Caco-2 (cell line): ENCODE results near the gene CLEC4M. TPM values are rescaled to one million over a fixed set of nuclear protein-coding genes. Genes with fewer than 3 reads are reported as not detected.

Experiments
- BruUV-seq: library from RNA; stranded (reverse); fragments of 400-500 nt; replicated peaks from 2 replicates; lab custom pipeline; 2021; lab: Mats Ljungman, UMichigan
- CTCF ChIA-PET: fragments of 300-600 bp; sonication (Branson Sonifier 250); formaldehyde crosslinking; loops from one replicate; lab custom pipeline; 2022; ENCODE audit warnings: antibody characterized with exemption; lab: Charles Lee
- POLR2A ChIA-PET: fragments of 300-600 bp; sonication (Branson Sonifier 250); formaldehyde crosslinking; loops from one replicate; lab custom pipeline; 2022; ENCODE audit warnings: antibody characterized with exemption; lab: Charles Lee
- DNase-seq, 2 experiments: peaks; one replicate each; pipeline versions ENCODE4 v3.0.0 to v3.0.0-alpha.2; 2020 to 2022
- H3K27me3 ChIP-seq: replicated peaks from 2 replicates; pipeline ENCODE4 v1.6.0; 2011; ENCODE audit warnings: low read length; ENCODE audit not compliant: control insufficient read depth, insufficient read depth
- H3K36me3 ChIP-seq: 2 replicates; pipeline ENCODE4 v1.5.1; 2011; ENCODE audit warnings: low read length; ENCODE audit not compliant: control insufficient read depth, insufficient read depth
- H3K4me1 ChIP-seq: fragments of 250-450 bp; sonication (Bioruptor Pico); 2 replicates; pipeline ENCODE4 v1.5.1; 2020; ENCODE audit warnings: mild to moderate bottlenecking
- H3K4me3 ChIP-seq: 2 replicates; pipeline ENCODE4 v1.5.1; 2011; ENCODE audit warnings: low read depth, mild to moderate bottlenecking, control low read depth, low read length
- H3K9me3 ChIP-seq: fragments of 250-450 bp; sonication (Bioruptor Pico); 2 replicates; pipeline ENCODE4 v1.5.1; 2020; ENCODE audit warnings: mild to moderate bottlenecking, moderate library complexity
- H3K27ac Mint-ChIP-seq: one replicate; pipeline ENCODE4 v1.8.0; 2022; ENCODE audit warnings: mixed read lengths; ENCODE audit not compliant: unreplicated experiment
- H3K27me3 Mint-ChIP-seq: one replicate; pipeline ENCODE4 v1.8.0; 2022; ENCODE audit warnings: mixed read lengths; ENCODE audit not compliant: insufficient read depth, unreplicated experiment
- H3K36me3 Mint-ChIP-seq: one replicate; pipeline ENCODE4 v1.8.0; 2022; ENCODE audit warnings: mild to moderate bottlenecking, mixed read lengths; ENCODE audit not compliant: insufficient read depth, unreplicated experiment
- H3K4me1 Mint-ChIP-seq: one replicate; pipeline ENCODE4 v1.8.0; 2022; ENCODE audit warnings: low read depth, mixed read lengths; ENCODE audit not compliant: unreplicated experiment
- H3K4me3 Mint-ChIP-seq: one replicate; pipeline ENCODE4 v1.8.0; 2022; ENCODE audit warnings: mild to moderate bottlenecking, moderate library complexity, mixed read lengths; ENCODE audit not compliant: unreplicated experiment
- H3K9me3 Mint-ChIP-seq: one replicate; pipeline ENCODE4 v1.8.0; 2022; ENCODE audit warnings: mixed read lengths; ENCODE audit not compliant: unreplicated experiment
- CTCF ChIP-seq, 2 experiments: fragments of 200-600 bp in 1 of 2; IDR thresholded peaks; 1 replicate in 1 of 2; 2 replicates in 1 of 2; pipeline versions ENCODE4 v1.5.1 to v1.8.0; 2011 to 2022; ENCODE audit warnings: antibody characterized with exemption in 1 of 2, control low read depth in 1 of 2, inconsistent platforms in 1 of 2, low read depth in 1 of 2, low read length in 1 of 2, mild to moderate bottlenecking in 1 of 2, moderate library complexity in 1 of 2; ENCODE audit not compliant: insufficient read depth in 1 of 2, severe bottlenecking in 1 of 2, unreplicated experiment in 1 of 2
- intact Hi-C: fragments of 100-400 bp; cut with micrococcal nuclease; formaldehyde crosslinking; loops from one replicate; pipeline ENCODE4 v1.10.0; 2022; ENCODE audit not compliant: unreplicated experiment
- total RNA-seq: library from RNA; stranded (reverse); gene quantifications from 2 replicates; pipeline ENCODE4 v1.2.3, GENCODE V29; 2022

Gene CLEC4M
- total RNA-seq, 1 experiment from 2014 or later: not detected

GRCh38 chr19:7739211-7739755, 23.8 kb upstream of the CLEC4M start:
- CTCF ChIA-PET: no interaction called here
- no peaks in the 10 kb centered on the region for H3K27me3 ChIP-seq
- no peak overlapping the region for H3K4me3 ChIP-seq
- Mint-ChIP-seq H3K4me1 (peaks cover 3% of the 10 kb centered on the region), H3K27me3 (peaks cover 18% of the 10 kb centered on the region), H3K4me3 (no peak overlapping the region), H3K36me3 (no peaks in the 10 kb centered on the region), H3K9me3 (peaks cover 10% of the 10 kb centered on the region), H3K27ac (no peak overlapping the region)
- BruUV-seq: no TSS peak
- no peaks in the 10 kb centered on the region for H3K4me1 ChIP-seq
- POLR2A ChIA-PET: no interaction called here
- H3K36me3 ChIP-seq: no peaks in the 10 kb centered on the region
- intact Hi-C loops: no loop called here
- no peak for TF ChIP-seq CTCF (IDR thresholded peaks at IDR 0.05; ENCODE audit: insufficient read depth in 1 of 2, low read depth in 1 of 2, low read length in 1 of 2, severe bottlenecking in 1 of 2, unreplicated experiment in 1 of 2)
- DNase-seq: no peak
- H3K9me3 ChIP-seq: no peaks in the 10 kb centered on the region

DNA sequence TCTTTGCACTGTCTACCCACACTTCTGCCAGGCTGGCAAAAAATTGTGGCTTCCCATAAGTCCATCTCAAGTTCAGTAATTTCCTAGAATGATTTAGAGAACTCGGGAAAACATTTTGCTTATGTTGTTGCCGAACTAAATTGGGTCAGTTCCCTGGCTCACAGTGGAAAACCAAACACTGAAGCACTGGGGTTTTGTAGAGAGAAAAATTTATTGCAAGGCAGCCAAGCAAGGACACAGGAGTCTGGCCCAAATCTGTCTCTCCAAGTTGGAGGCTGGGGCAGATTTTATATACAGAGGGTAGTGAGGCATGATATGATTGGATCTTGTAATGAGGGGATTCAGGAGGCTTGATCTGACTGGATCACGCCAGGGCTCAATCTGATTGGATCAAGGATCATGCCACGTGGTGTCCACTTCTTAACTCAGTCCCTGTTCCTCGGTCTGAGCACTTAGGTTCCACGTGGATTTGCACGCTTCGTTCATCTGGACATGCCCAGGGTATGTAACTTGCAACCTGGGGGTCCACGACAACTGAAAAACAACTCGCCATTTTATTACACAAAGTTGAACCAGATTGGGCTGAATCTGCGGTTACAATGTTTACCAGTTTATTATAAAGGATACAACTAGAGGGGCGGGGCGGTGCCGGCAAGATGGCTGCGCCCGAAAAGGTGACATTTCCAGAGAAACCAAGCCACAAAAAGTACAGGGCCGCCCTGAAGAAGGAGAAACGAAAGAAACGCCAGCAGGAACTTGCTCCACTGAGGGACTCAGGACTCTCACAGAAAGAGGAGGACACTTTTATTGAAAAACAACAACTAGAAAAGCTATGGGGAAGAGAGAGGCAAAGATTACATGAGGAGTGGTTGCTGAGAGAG, 23.0 kb upstream of the CLEC4M start:
- CTCF ChIA-PET: no interaction called here
- no peak overlapping the region for H3K4me3 ChIP-seq
- no peaks in the 10 kb centered on the region for H3K27me3 ChIP-seq
- H3K4me1 Mint-ChIP-seq: no peaks in the 10 kb centered on the region
- no peaks in the 10 kb centered on the region for H3K36me3 Mint-ChIP-seq
- BruUV-seq: no TSS peak
- no peak for TF ChIP-seq CTCF (IDR thresholded peaks at IDR 0.05; ENCODE audit: insufficient read depth in 1 of 2, low read depth in 1 of 2, low read length in 1 of 2, severe bottlenecking in 1 of 2, unreplicated experiment in 1 of 2)
- no peak overlapping the region for H3K4me3 Mint-ChIP-seq
- H3K36me3 ChIP-seq: no peaks in the 10 kb centered on the region
- intact Hi-C loops: no loop called here
- H3K9me3 Mint-ChIP-seq: peaks cover 10% of the 10 kb centered on the region
- H3K27ac Mint-ChIP-seq: no peak overlapping the region
- H3K4me1 ChIP-seq: no peaks in the 10 kb centered on the region
- no peak for DNase-seq
- H3K9me3 ChIP-seq: no peaks in the 10 kb centered on the region
- POLR2A ChIA-PET: no interaction called here
- H3K27me3 Mint-ChIP-seq: peaks cover 20% of the 10 kb centered on the region

DNA sequence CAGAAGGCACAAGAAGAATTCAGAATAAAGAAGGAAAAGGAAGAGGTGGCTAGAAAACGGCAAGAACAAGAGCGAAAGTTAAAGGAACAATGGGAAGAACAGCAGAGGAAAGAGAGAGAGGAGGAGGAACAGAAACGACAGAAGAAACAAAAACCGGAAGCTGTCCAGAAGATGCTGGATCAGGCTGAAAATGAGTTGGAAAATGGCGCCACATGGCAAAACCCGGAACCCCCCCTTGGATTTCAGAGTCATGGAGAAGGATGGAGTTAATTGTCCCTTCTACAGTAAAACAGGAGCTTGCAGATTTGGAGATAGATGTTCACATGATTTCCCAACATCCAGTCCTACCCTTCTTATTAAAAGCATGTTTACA, 22.4 kb upstream of the CLEC4M start:
- CTCF ChIA-PET: no interaction called here
- H3K27me3 ChIP-seq: no peaks in the 10 kb centered on the region

More for the DNA sequence above, 22.4 kb upstream of the CLEC4M start:
- H3K36me3 Mint-ChIP-seq: no peaks in the 10 kb centered on the region
- Histone ChIP-seq H3K4me1 (no peaks in the 10 kb centered on the region), H3K9me3 (no peaks in the 10 kb centered on the region), H3K36me3 (no peaks in the 10 kb centered on the region), H3K4me3 (no peak overlapping the region)
- no peak for DNase-seq
- H3K9me3 Mint-ChIP-seq: peaks cover 10% of the 10 kb centered on the region
- H3K4me1 Mint-ChIP-seq: no peaks in the 10 kb centered on the region
- H3K27ac Mint-ChIP-seq: no peak overlapping the region
- no peak for TF ChIP-seq CTCF (IDR thresholded peaks at IDR 0.05; ENCODE audit: insufficient read depth in 1 of 2, low read depth in 1 of 2, low read length in 1 of 2, severe bottlenecking in 1 of 2, unreplicated experiment in 1 of 2)
- POLR2A ChIA-PET: no interaction called here
- H3K4me3 Mint-ChIP-seq: no peak overlapping the region
- BruUV-seq: no TSS peak
- H3K27me3 Mint-ChIP-seq: peaks cover 20% of the 10 kb centered on the region
- intact Hi-C loops: no loop called here
